Measurements from ENCODE around the gene CHST11. TPM values are rescaled to one million over a fixed set of nuclear protein-coding genes. Genes with fewer than 3 reads are reported as not detected.
"Not testable (repeated sequence)": the region's sequence is repeated elsewhere in the genome, so short reads cannot be mapped to it uniquely, and the experiment has no call there.

Gene CHST11
- total RNA-seq, 2 donors from 2014 or later, result 36.2 to 61.7 TPM

DNA sequence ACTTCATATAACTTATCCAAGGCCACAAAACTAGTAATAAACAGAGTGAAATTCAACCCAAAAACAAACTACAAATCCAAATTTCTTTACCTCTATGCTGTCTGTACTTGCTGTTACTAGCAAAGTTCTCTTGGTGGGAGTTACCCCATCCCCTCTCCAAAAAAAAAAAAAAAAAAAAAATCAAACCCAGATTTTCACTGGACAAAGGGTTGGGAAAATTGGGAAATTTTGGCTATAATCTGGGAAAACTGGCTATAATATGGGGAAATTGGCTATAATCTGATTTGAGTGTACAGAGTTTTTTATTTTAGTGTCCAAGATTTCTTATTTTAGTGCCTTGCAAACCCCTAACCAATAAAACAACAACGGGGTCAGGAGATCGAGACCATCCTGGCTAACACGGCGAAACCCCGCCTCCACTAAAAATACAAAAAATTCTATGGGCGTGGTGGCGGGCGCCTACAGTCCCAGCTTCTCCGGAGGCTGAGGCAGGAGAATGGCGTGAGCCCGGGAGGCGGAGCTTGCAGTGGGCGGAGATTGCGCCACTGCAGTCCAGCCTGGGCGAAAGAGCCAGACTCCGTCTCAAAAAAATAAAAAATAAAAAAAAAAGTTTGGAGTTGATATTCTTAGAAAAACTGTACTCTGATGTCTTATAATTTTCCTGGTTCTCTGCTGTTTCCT lies 148.4 kb downstream of the CHST11 start:
- Mint-ChIP-seq H3K4me3 (peak overlapping the region; percentile 60), H3K36me3 (ENCODE audit: low read depth) (peaks cover 25% of the 10 kb centered on the region), H3K9me3 (no peaks in the 10 kb centered on the region), H3K4me1 (peaks cover 51% of the 10 kb centered on the region), H3K27me3 (no peaks in the 10 kb centered on the region), H3K27ac (peak overlapping the region; percentile 98)
- ATAC-seq (replicated peaks), result no peak

DNA sequence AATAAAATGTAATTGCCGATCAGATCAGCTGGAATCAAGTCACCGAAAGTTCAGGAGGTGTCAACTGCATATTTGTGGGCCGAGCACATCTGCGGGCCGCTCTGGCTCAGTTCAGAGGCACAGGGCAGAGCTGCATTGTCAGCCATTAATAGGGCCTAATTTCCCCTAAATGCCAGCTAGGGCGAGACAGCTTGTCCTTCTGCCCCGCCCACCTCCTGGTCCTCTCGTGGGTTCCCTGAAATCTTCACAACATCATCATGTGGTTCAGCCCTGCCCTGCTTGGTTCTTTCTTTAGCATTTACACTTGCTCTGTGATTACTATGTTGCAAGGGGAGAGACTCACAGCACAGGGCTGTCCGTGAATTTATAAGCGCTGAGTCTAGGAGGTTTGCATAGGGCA lies 148.9 kb downstream of the CHST11 start:
- H3K4me1 Mint-ChIP-seq, result peaks cover 46% of the 10 kb centered on the region
- H3K4me3 Mint-ChIP-seq, result no peak overlapping the region
- H3K9me3 Mint-ChIP-seq, result no peaks in the 10 kb centered on the region
- H3K36me3 Mint-ChIP-seq (ENCODE audit: low read depth), result peaks cover 25% of the 10 kb centered on the region
- no peak for ATAC-seq (replicated peaks)
- no peak overlapping the region for H3K27ac Mint-ChIP-seq
- H3K27me3 Mint-ChIP-seq, result no peaks in the 10 kb centered on the region

- peak overlapping the region; percentile 49 for H3K27ac Mint-ChIP-seq
- peaks cover 38% of the 10 kb centered on the region for H3K4me1 Mint-ChIP-seq
- H3K36me3 Mint-ChIP-seq (ENCODE audit: low read depth), result peaks cover 8% of the 10 kb centered on the region
- no peaks in the 10 kb centered on the region for H3K9me3 Mint-ChIP-seq
- ATAC-seq (replicated peaks), result no peak
- H3K4me3 Mint-ChIP-seq, result no peak overlapping the region
- no peaks in the 10 kb centered on the region for H3K27me3 Mint-ChIP-seq
These were observed 152.2 kb downstream of the CHST11 start for GRCh38 chr12:104608998-104609397.

- Mint-ChIP-seq H3K4me3 (no peak overlapping the region), H3K36me3 (ENCODE audit: low read depth) (peaks cover 4% of the 10 kb centered on the region), H3K4me1 (peaks cover 36% of the 10 kb centered on the region), H3K27me3 (no peaks in the 10 kb centered on the region), H3K9me3 (no peaks in the 10 kb centered on the region), H3K27ac (peak overlapping the region; percentile 49)
- ATAC-seq (replicated peaks), result no peak
These were observed 152.7 kb downstream of the CHST11 start for GRCh38 chr12:104609445-104609844.

- ATAC-seq (replicated peaks), result no peak
- Mint-ChIP-seq H3K9me3 (no peaks in the 10 kb centered on the region), H3K27ac (no peak overlapping the region), H3K4me1 (peaks cover 34% of the 10 kb centered on the region), H3K4me3 (no peak overlapping the region), H3K36me3 (ENCODE audit: low read depth) (no peaks in the 10 kb centered on the region), H3K27me3 (no peaks in the 10 kb centered on the region)
These were observed 153.9 kb downstream of the CHST11 start for GRCh38 chr12:104610513-104611235.

GRCh38 chr12:104611671-104612070 lies 154.9 kb downstream of the CHST11 start:
- H3K4me1 Mint-ChIP-seq, result peaks cover 26% of the 10 kb centered on the region
- no peak overlapping the region for H3K4me3 Mint-ChIP-seq
- no peak overlapping the region for H3K27ac Mint-ChIP-seq
- H3K36me3 Mint-ChIP-seq (ENCODE audit: low read depth), result no peaks in the 10 kb centered on the region
- H3K27me3 Mint-ChIP-seq, result no peaks in the 10 kb centered on the region
- ATAC-seq (replicated peaks), result no peak
- no peaks in the 10 kb centered on the region for H3K9me3 Mint-ChIP-seq

GRCh38 chr12:104613372-104613771 lies 156.6 kb downstream of the CHST11 start:
- H3K27ac Mint-ChIP-seq, result peak overlapping the region; percentile 16
- not testable (repeated sequence) for ATAC-seq (replicated peaks); H3K36me3 Mint-ChIP-seq (ENCODE audit: low read depth); H3K4me3 Mint-ChIP-seq; H3K9me3 Mint-ChIP-seq; H3K27me3 Mint-ChIP-seq
- peaks cover 22% of the 10 kb centered on the region for H3K4me1 Mint-ChIP-seq

- H3K27ac Mint-ChIP-seq, result no peak overlapping the region
- peaks cover 5% of the 10 kb centered on the region for H3K36me3 Mint-ChIP-seq (ENCODE audit: low read depth)
- ATAC-seq (replicated peaks), result no peak
- no peaks in the 10 kb centered on the region for H3K27me3 Mint-ChIP-seq
- H3K4me3 Mint-ChIP-seq, result no peak overlapping the region
- no peaks in the 10 kb centered on the region for H3K9me3 Mint-ChIP-seq
- peaks cover 23% of the 10 kb centered on the region for H3K4me1 Mint-ChIP-seq
These were observed 158.4 kb downstream of the CHST11 start for GRCh38 chr12:104615048-104615561.

- ATAC-seq (replicated peaks), result no peak
- H3K4me1 Mint-ChIP-seq, result peaks cover 18% of the 10 kb centered on the region
- no peak overlapping the region for H3K27ac Mint-ChIP-seq
- no peaks in the 10 kb centered on the region for H3K9me3 Mint-ChIP-seq
- H3K36me3 Mint-ChIP-seq (ENCODE audit: low read depth), result peaks cover 5% of the 10 kb centered on the region
- no peak overlapping the region for H3K4me3 Mint-ChIP-seq
- H3K27me3 Mint-ChIP-seq, result no peaks in the 10 kb centered on the region
These were observed 161.9 kb downstream of the CHST11 start for GRCh38 chr12:104618691-104619090.

GRCh38 chr12:104619305-104619704 lies 162.6 kb downstream of the CHST11 start:
- no peaks in the 10 kb centered on the region for H3K9me3 Mint-ChIP-seq
- ATAC-seq (replicated peaks), result no peak
- H3K36me3 Mint-ChIP-seq (ENCODE audit: low read depth), result peaks cover 5% of the 10 kb centered on the region
- no peak overlapping the region for H3K4me3 Mint-ChIP-seq
- H3K27me3 Mint-ChIP-seq, result no peaks in the 10 kb centered on the region
- H3K27ac Mint-ChIP-seq, result peak overlapping the region; percentile 61
- H3K4me1 Mint-ChIP-seq, result peaks cover 22% of the 10 kb centered on the region

- Mint-ChIP-seq H3K36me3 (ENCODE audit: low read depth) (peaks cover 6% of the 10 kb centered on the region), H3K27ac (peak overlapping the region; percentile 14), H3K4me3 (no peak overlapping the region), H3K9me3 (no peaks in the 10 kb centered on the region), H3K4me1 (peaks cover 20% of the 10 kb centered on the region), H3K27me3 (no peaks in the 10 kb centered on the region)
- no peak for ATAC-seq (replicated peaks)
These were observed 164.2 kb downstream of the CHST11 start for GRCh38 chr12:104620837-104621531.

DNA sequence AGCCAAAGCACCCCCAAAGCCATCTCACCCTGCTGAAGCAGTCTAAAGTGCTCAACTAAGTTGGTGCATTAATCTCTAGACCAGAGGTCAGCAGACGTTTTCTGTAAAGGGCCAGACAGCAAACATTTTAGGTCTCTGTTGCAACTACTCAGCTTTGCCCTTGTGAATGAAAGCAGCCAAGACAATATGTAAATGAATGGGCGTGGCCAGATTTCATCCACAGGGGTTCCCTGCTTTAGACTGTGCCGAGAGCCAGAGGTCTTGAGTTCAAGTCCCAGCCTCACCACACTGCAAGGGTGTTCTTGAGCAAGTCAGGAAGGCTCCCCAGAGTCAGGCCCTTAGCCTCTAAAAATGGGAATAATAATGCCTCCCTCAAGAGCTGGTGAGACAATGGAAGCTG lies 166.2 kb downstream of the CHST11 start:
- no peak for ATAC-seq (replicated peaks)
- no peak overlapping the region for H3K27ac Mint-ChIP-seq

DNA sequence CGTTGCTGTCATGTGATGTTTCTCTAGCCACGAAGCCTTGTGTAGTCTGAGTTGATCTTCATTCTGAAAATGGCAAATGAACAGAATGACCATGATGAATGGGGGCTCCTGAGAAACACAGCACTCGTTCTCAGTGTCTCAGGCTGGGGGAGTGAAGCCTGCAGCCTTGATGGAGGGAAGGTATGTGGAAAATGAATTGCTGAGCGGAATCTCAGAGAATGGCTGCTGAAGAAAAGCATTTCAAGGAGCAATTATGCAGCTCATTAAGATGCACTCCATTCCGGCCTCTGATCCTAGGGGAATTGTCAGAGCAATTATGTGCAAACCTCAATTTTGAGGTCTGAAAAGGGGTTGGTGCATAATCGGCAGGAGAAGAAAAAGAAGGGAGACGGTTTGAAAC lies 167.1 kb downstream of the CHST11 start:
- H3K27me3 Mint-ChIP-seq, result no peaks in the 10 kb centered on the region
- H3K9me3 Mint-ChIP-seq, result no peaks in the 10 kb centered on the region
- H3K27ac Mint-ChIP-seq, result peak overlapping the region; percentile 15
- H3K4me3 Mint-ChIP-seq, result no peak overlapping the region
- ATAC-seq (replicated peaks), result no peak
- peaks cover 23% of the 10 kb centered on the region for H3K4me1 Mint-ChIP-seq
- peaks cover 17% of the 10 kb centered on the region for H3K36me3 Mint-ChIP-seq (ENCODE audit: low read depth)

More for the DNA sequence above, 166.2 kb downstream of the CHST11 start:
- no peaks in the 10 kb centered on the region for H3K27me3 Mint-ChIP-seq
- peaks cover 17% of the 10 kb centered on the region for H3K36me3 Mint-ChIP-seq (ENCODE audit: low read depth)
- H3K4me1 Mint-ChIP-seq, result peaks cover 20% of the 10 kb centered on the region
- no peaks in the 10 kb centered on the region for H3K9me3 Mint-ChIP-seq
- no peak overlapping the region for H3K4me3 Mint-ChIP-seq

- Mint-ChIP-seq H3K27me3 (no peaks in the 10 kb centered on the region), H3K4me1 (peaks cover 20% of the 10 kb centered on the region), H3K9me3 (no peaks in the 10 kb centered on the region), H3K36me3 (ENCODE audit: low read depth) (peaks cover 12% of the 10 kb centered on the region), H3K4me3 (no peak overlapping the region), H3K27ac (no peak overlapping the region)
- ATAC-seq (replicated peaks), result no peak
These were observed 167.8 kb downstream of the CHST11 start for GRCh38 chr12:104624529-104624928.

Measured in activated T-helper 17 cell treated with anti-CD3 and anti-CD28 coated beads, Interleukin-2, amount 50 U/mL, for 72 hours (primary cell).